ENCODE measurements around the gene FLNC. TPM values are rescaled to one million over a fixed set of nuclear protein-coding genes. Genes with fewer than 3 reads are reported as not detected.

FLNC gene
- total and polyA plus RNA-seq, 2 donors (not counting 3 experiments of a cell fraction or from before 2014, with no cell fraction given): 19.5 to 81.9 TPM

DNA sequence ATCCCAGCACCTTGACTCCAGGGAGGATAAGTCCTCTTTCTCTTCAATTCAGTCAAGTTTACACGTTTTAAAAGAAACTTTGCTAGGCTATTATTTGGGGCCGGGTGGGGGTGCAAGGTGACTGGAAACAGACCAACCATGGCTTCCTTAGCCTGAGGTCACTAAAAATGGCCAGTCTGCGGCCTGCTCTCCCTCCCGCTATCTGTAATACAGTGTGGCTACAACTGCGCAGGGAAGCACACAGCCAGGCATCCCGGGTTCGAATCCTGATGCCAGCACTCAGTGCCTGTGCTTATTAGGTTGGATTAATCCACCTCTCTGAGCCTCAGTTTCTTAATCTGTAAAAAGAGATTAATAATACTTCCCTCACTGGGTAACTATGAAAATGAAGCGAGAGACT, 51.9 kb downstream of the FLNC start:
- Histone ChIP-seq H3K27ac (ENCODE audit: insufficient read depth, low read depth, low read length) (no peak overlapping the region), H3K9ac (replicated peaks; ENCODE audit: extremely low read depth, insufficient read depth, low read length) (no peak overlapping the region), H3K4me3 (replicated peaks in 1 of 3; ENCODE audit: insufficient read depth in 1 of 3, low read depth in 1 of 3, low read length in 3 of 3) (no peak overlapping the region), H4K20me1 (replicated peaks; ENCODE audit: control insufficient read depth, extremely low read depth, insufficient read depth, low read length) (no peaks in the 10 kb centered on the region), H3K9me1 (replicated peaks; ENCODE audit: control insufficient read depth, extremely low read depth, insufficient read depth, low read length) (no peaks in the 10 kb centered on the region), H2AFZ (ENCODE audit: low read depth, low read length) (no peak overlapping the region), H3K79me2 (ENCODE audit: control insufficient read depth, insufficient read depth, low read length) (no peaks in the 10 kb centered on the region), H3K27me3 (ENCODE audit: control insufficient read depth in 2 of 2, insufficient read depth in 2 of 2, low read length in 2 of 2) (no peaks in the 10 kb centered on the region), H3K4me2 (ENCODE audit: insufficient read depth, low read length) (no peak overlapping the region), H3K4me1 (ENCODE audit: control insufficient read depth, extremely low read depth, insufficient read depth, low read length) (no peaks in the 10 kb centered on the region), H3K9me3 (replicated peaks; ENCODE audit: control insufficient read depth, insufficient read depth, low read length) (no peaks in the 10 kb centered on the region), H3K36me3 (ENCODE audit: control insufficient read depth in 2 of 2, extremely low read depth in 1 of 2, insufficient read depth in 2 of 2, low read length in 2 of 2) (no peaks in the 10 kb centered on the region)
- BruUV-seq (replicated peaks): no TSS peak
- FAIRE-seq: no peak
- dilution Hi-C loops (cut with MboI; ENCODE audit: extremely low pct_ligation_motif_present, low sequenced_read_pairs) (no loop called here), intact Hi-C loops (cut with micrococcal nuclease) (loop anchor here (5.0 kb wide), 3 partner anchors 115 to 455 kb away; partner anchors contain the start of gene METTL2B)
- ChIA-PET POLR2A (no interaction called here), CTCF (interaction anchor here (1.0 to 3.6 kb wide), 11 partner anchors 13 to 458 kb away, joined by 3 to 42 read pairs (median 10); partner anchors contain the start of genes ATP6V1F and CCDC136)
- DNase-seq (ENCODE audit: low read depth, low spot score): no peak
- TF ChIP-seq FOS (IDR thresholded peaks at IDR 0.05; ENCODE audit: borderline replicate concordance, insufficient read depth, low read length) (no peak), MYC (IDR thresholded peaks at IDR 0.05; ENCODE audit: low read depth, low read length) (no peak)

DNA sequence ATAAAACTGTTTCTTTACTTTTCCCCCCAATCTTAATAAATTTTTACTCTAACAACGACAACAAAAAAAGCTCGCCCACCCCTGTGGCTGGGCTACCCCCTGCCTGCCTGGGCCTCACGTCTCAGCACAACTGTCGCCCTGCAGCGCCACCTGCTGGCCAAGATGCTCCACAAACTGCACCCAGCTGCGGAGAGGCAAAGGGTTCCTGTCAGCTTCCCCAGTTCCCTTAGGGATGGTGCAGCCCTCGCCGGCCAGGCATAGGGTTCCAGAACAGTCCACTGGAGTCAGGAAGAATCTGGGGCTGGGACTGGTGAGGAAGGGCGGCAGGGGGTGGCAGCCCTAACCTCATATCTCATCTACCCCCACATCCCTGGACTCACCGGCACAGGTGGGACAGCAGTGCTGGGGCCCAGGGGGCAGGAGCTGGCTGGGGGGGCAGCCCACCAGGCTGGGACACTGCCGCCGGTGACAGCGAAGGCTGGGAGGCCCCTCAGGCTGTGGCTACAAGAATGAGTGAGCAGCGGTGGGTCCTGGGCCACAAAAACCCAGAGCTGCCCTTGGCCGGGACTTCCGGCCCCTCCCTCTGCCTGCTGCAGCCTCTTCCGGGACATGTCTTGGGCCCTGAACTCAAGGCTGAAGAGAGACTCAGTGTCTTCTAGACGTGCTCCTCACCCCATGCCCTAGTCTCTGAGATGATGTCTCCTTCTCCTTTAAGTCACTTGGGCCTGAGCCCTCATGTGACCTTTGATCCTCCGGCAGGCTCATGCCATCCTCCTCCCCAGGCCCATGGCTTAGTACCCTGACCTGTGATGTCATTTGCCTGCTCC, 53.6 kb downstream of the FLNC start:
- Histone ChIP-seq H3K36me3 (ENCODE audit: control insufficient read depth in 2 of 2, extremely low read depth in 1 of 2, insufficient read depth in 2 of 2, low read length in 2 of 2) (no peaks in the 10 kb centered on the region), H3K4me1 (ENCODE audit: control insufficient read depth, extremely low read depth, insufficient read depth, low read length) (no peaks in the 10 kb centered on the region), H3K9me3 (replicated peaks; ENCODE audit: control insufficient read depth, insufficient read depth, low read length) (no peaks in the 10 kb centered on the region), H3K79me2 (ENCODE audit: control insufficient read depth, insufficient read depth, low read length) (no peaks in the 10 kb centered on the region), H3K9ac (replicated peaks; ENCODE audit: extremely low read depth, insufficient read depth, low read length) (no peak overlapping the region), H3K27me3 (ENCODE audit: control insufficient read depth in 2 of 2, insufficient read depth in 2 of 2, low read length in 2 of 2) (no peaks in the 10 kb centered on the region), H3K4me2 (ENCODE audit: insufficient read depth, low read length) (no peak overlapping the region), H2AFZ (ENCODE audit: low read depth, low read length) (no peak overlapping the region), H3K4me3 (replicated peaks in 1 of 3; ENCODE audit: insufficient read depth in 1 of 3, low read depth in 1 of 3, low read length in 3 of 3) (no peak overlapping the region), H3K9me1 (replicated peaks; ENCODE audit: control insufficient read depth, extremely low read depth, insufficient read depth, low read length) (no peaks in the 10 kb centered on the region), H4K20me1 (replicated peaks; ENCODE audit: control insufficient read depth, extremely low read depth, insufficient read depth, low read length) (no peaks in the 10 kb centered on the region), H3K27ac (ENCODE audit: insufficient read depth, low read depth, low read length) (no peak overlapping the region)
- FAIRE-seq (peak; percentile 67), DNase-seq (ENCODE audit: low read depth, low spot score) (peak; percentile 61)
- ChIA-PET POLR2A (no interaction called here), CTCF (interaction anchor here (0.7 to 3.0 kb wide), 35 partner anchors 11 to 484 kb away, joined by 3 to 42 read pairs (median 5); partner anchors contain the start of genes ATP6V1F, CCDC136 and GARIN1A)
- intact Hi-C loops (cut with micrococcal nuclease): loop anchor here (5.0 kb wide), 3 partner anchors 117 to 457 kb away; partner anchors contain the start of gene METTL2B
- BruUV-seq (replicated peaks): no TSS peak
- TF ChIP-seq FOS (IDR thresholded peaks at IDR 0.05; ENCODE audit: borderline replicate concordance, insufficient read depth, low read length) (no peak), JUN (IDR thresholded peaks at IDR 0.05; ENCODE audit: borderline replicate concordance, insufficient read depth, insufficient read length, low read depth) (no peak), EZH2 (IDR thresholded peaks at IDR 0.05; ENCODE audit: borderline replicate concordance, low read depth, low read length, severe bottlenecking) (no peak)
- TF ChIP-seq, protein P1, sequence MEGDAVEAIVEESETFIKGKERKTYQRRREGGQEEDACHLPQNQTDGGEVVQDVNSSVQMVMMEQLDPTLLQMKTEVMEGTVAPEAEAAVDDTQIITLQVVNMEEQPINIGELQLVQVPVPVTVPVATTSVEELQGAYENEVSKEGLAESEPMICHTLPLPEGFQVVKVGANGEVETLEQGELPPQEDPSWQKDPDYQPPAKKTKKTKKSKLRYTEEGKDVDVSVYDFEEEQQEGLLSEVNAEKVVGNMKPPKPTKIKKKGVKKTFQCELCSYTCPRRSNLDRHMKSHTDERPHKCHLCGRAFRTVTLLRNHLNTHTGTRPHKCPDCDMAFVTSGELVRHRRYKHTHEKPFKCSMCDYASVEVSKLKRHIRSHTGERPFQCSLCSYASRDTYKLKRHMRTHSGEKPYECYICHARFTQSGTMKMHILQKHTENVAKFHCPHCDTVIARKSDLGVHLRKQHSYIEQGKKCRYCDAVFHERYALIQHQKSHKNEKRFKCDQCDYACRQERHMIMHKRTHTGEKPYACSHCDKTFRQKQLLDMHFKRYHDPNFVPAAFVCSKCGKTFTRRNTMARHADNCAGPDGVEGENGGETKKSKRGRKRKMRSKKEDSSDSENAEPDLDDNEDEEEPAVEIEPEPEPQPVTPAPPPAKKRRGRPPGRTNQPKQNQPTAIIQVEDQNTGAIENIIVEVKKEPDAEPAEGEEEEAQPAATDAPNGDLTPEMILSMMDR (IDR thresholded peaks at IDR 0.05; ENCODE audit: extremely low read depth in 1 of 2, insufficient read depth in 1 of 2, low read depth in 1 of 2, low read length in 2 of 2): peak; percentile 90 to 92
- TF ChIP-seq, protein P2, sequence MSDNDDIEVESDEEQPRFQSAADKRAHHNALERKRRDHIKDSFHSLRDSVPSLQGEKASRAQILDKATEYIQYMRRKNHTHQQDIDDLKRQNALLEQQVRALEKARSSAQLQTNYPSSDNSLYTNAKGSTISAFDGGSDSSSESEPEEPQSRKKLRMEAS (IDR thresholded peaks at IDR 0.05; ENCODE audit: insufficient read depth, insufficient read length): no peak
- dilution Hi-C loops (cut with MboI; ENCODE audit: extremely low pct_ligation_motif_present, low sequenced_read_pairs): no loop called here

Measured in endothelial cell of umbilical vein (primary cell).